DOHH2 (cell line): ENCODE results near the gene PPP4R4.

Experiments
- EZH2phosphoT487 ChIP-seq: fragments of 200-600 bp; sonication (generic); IDR thresholded peaks from 2 replicates; pipeline ENCODE4 v1.6.1; 2017; ENCODE audit warnings: borderline replicate concordance, mild to moderate bottlenecking, antibody characterized with exemption, low read length, moderate library complexity, mixed read lengths
- TF ChIP-seq, protein P1 (sequence below): fragments of 200-600 bp; sonication (generic); IDR thresholded peaks from one replicate; pipeline ENCODE4 v1.5.1; 2014; ENCODE audit warnings: antibody characterized with exemption, mild to moderate bottlenecking, low read depth, low read length; ENCODE audit not compliant: poor library complexity, severe bottlenecking

DNA sequence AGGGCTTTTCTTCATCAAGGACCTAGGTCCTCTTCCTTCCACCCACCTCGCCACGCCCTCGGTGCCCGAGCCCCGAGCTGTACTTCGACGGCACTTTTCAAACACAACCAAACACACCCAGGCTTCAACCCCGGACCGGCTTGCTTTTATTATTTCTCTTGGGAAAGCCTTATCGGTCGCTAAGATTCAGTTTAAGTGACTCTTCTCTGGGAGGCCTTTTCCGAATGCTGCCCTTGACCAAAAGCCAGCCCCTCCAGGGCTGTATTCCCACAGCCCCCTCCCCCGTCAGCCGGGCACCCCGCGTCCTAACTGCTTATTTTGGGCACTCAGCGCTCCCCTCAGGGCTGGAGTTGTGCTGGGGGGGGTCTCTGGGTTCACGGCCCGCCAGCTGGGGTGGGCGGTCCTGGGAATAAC lies 644 bp upstream of the PPP4R4 start:
- TF ChIP-seq, protein P1, sequence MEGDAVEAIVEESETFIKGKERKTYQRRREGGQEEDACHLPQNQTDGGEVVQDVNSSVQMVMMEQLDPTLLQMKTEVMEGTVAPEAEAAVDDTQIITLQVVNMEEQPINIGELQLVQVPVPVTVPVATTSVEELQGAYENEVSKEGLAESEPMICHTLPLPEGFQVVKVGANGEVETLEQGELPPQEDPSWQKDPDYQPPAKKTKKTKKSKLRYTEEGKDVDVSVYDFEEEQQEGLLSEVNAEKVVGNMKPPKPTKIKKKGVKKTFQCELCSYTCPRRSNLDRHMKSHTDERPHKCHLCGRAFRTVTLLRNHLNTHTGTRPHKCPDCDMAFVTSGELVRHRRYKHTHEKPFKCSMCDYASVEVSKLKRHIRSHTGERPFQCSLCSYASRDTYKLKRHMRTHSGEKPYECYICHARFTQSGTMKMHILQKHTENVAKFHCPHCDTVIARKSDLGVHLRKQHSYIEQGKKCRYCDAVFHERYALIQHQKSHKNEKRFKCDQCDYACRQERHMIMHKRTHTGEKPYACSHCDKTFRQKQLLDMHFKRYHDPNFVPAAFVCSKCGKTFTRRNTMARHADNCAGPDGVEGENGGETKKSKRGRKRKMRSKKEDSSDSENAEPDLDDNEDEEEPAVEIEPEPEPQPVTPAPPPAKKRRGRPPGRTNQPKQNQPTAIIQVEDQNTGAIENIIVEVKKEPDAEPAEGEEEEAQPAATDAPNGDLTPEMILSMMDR: no peak
- TF ChIP-seq EZH2phosphoT487: no peak
